HEK293 (cell line): ENCODE measurements around the gene PKP2.

Source experiments
- CTCF ChIA-PET: fragments of 350-600 bp; formaldehyde crosslinking; extraction: SDS; loops from one replicate; lab custom pipeline; 2021; ENCODE audit warnings: antibody characterized with exemption; lab: Yijun Ruan, JAX
- POLR2A ChIA-PET: fragments of 300-600 bp; formaldehyde crosslinking; extraction: SDS; loops from one replicate; lab custom pipeline; 2020; ENCODE audit warnings: antibody characterized with exemption, inconsistent platforms; lab: Yijun Ruan, JAX
- H3K27ac ChIP-seq: fragments of 200-500 bp; sonication (Bioruptor generic); 2 replicates; pipeline ENCODE4 v1.5.1; 2014; ENCODE audit warnings: low read depth, low read length, control low read depth, inconsistent platforms; ENCODE audit errors: extremely low read depth
- H3K36me3 ChIP-seq, 2 experiments: fragments of 200-500 bp in 1 of 2; sonication (Bioruptor generic) in 1 of 2; 1 replicate in 1 of 2; 2 replicates in 1 of 2; pipeline ENCODE4 v1.5.1; 2014 to 2017; ENCODE audit warnings: inconsistent platforms in 2 of 2, low read length in 2 of 2; ENCODE audit not compliant: control insufficient read depth in 2 of 2, insufficient read depth in 1 of 2
- H3K4me1 ChIP-seq: fragments of 200-500 bp; sonication (Bioruptor generic); 2 replicates; pipeline ENCODE4 v1.5.1; 2014; ENCODE audit warnings: mild to moderate bottlenecking, low read length, inconsistent platforms; ENCODE audit not compliant: control insufficient read depth, insufficient read depth
- H3K4me3 ChIP-seq: 2 replicates; pipeline ENCODE4 v1.5.1; 2011; ENCODE audit warnings: low read depth, mild to moderate bottlenecking, control low read depth, low read length, moderate library complexity
- H3K9me3 ChIP-seq: fragments of 200-500 bp; sonication (Bioruptor generic); 2 replicates; pipeline ENCODE4 v1.5.1; 2014; ENCODE audit warnings: low read depth, low read length, inconsistent platforms; ENCODE audit not compliant: control insufficient read depth, insufficient read depth
- BCL6B ChIP-seq: fragments of 450-650 bp; formaldehyde crosslinking; IDR thresholded peaks from 2 replicates; pipeline ENCODE4 v1.5.1; 2017; ENCODE audit warnings: missing biosample characterization, missing genetic modification characterization
- EGR2 ChIP-seq: fragments of 450-650 bp; formaldehyde crosslinking; IDR thresholded peaks from 2 replicates; pipeline ENCODE4 v1.5.1; 2016; ENCODE audit warnings: low read depth, missing biosample characterization, missing genetic modification characterization
- KLF17 ChIP-seq: fragments of 450-650 bp; formaldehyde crosslinking; IDR thresholded peaks from 2 replicates; pipeline ENCODE4 v1.5.1; 2016; ENCODE audit warnings: missing biosample characterization, missing genetic modification characterization
- KLF8 ChIP-seq: fragments of 450-650 bp; formaldehyde crosslinking; IDR thresholded peaks from 2 replicates; pipeline ENCODE4 v1.5.1; 2016; ENCODE audit warnings: missing biosample characterization, missing genetic modification characterization
- PRDM10 ChIP-seq: fragments of 450-650 bp; formaldehyde crosslinking; IDR thresholded peaks from 2 replicates; pipeline ENCODE4 v1.5.1; 2016; ENCODE audit warnings: missing biosample characterization, missing genetic modification characterization
- PRDM6 ChIP-seq: fragments of 450-650 bp; formaldehyde crosslinking; IDR thresholded peaks from 2 replicates; pipeline ENCODE4 v1.5.1; 2017; ENCODE audit warnings: missing biosample characterization, missing genetic modification characterization
- SETDB1 ChIP-seq: IDR thresholded peaks from one replicate; pipeline ENCODE4 v1.6.1; 2017; ENCODE audit warnings: mild to moderate bottlenecking, low read length, moderate library complexity, mixed read lengths; ENCODE audit not compliant: insufficient read length
- YY2 ChIP-seq: fragments of 450-650 bp; formaldehyde crosslinking; IDR thresholded peaks from 2 replicates; pipeline ENCODE4 v1.5.1; 2016; ENCODE audit warnings: missing biosample characterization, missing genetic modification characterization
- ZBTB44 ChIP-seq: fragments of 450-650 bp; IDR thresholded peaks from 2 replicates; pipeline ENCODE4 v1.5.1; 2018; ENCODE audit warnings: missing biosample characterization, mild to moderate bottlenecking, missing genetic modification characterization
- ZNF114 ChIP-seq: fragments of 450-650 bp; formaldehyde crosslinking; IDR thresholded peaks from 2 replicates; pipeline ENCODE4 v1.5.0; 2017; ENCODE audit warnings: missing biosample characterization, missing genetic modification characterization
- ZNF169 ChIP-seq: fragments of 450-650 bp; formaldehyde crosslinking; IDR thresholded peaks from 2 replicates; pipeline ENCODE4 v1.5.1; 2016; ENCODE audit warnings: missing biosample characterization, missing genetic modification characterization
- ZNF23 ChIP-seq: fragments of 450-650 bp; formaldehyde crosslinking; IDR thresholded peaks from 2 replicates; pipeline ENCODE4 v1.5.1; 2016; ENCODE audit warnings: missing biosample characterization, missing genetic modification characterization, borderline replicate concordance
- ZNF266 ChIP-seq: fragments of 450-650 bp; formaldehyde crosslinking; IDR thresholded peaks from 2 replicates; pipeline ENCODE4 v1.5.1; 2016; ENCODE audit warnings: missing biosample characterization, missing genetic modification characterization, low read depth
- ZNF335 ChIP-seq: fragments of 450-650 bp; formaldehyde crosslinking; conservative IDR thresholded peaks from 2 replicates; pipeline ENCODE4 v1.5.1; 2016; ENCODE audit warnings: missing biosample characterization, missing genetic modification characterization
- ZNF391 ChIP-seq: fragments of 450-650 bp; formaldehyde crosslinking; IDR thresholded peaks from 2 replicates; pipeline ENCODE4 v1.5.1; 2016; ENCODE audit warnings: low read depth, missing biosample characterization, missing genetic modification characterization, borderline replicate concordance
- ZNF571 ChIP-seq: fragments of 450-650 bp; formaldehyde crosslinking; IDR thresholded peaks from 2 replicates; pipeline ENCODE4 v1.5.0; 2017; ENCODE audit warnings: missing biosample characterization, missing genetic modification characterization
- ZNF585B ChIP-seq: fragments of 450-650 bp; formaldehyde crosslinking; IDR thresholded peaks from 2 replicates; pipeline ENCODE4 v1.5.1; 2016; ENCODE audit warnings: missing biosample characterization, missing genetic modification characterization
- ZNF658 ChIP-seq: fragments of 450-650 bp; formaldehyde crosslinking; IDR thresholded peaks from 2 replicates; pipeline ENCODE4; 2016; ENCODE audit warnings: missing biosample characterization, missing genetic modification characterization
- ZNF704 ChIP-seq: fragments of 450-650 bp; formaldehyde crosslinking; IDR thresholded peaks from 2 replicates; pipeline ENCODE4 v1.5.1; 2016; ENCODE audit warnings: missing biosample characterization, missing genetic modification characterization
- ZNF776 ChIP-seq: fragments of 450-650 bp; formaldehyde crosslinking; IDR thresholded peaks from 2 replicates; pipeline ENCODE4 v1.5.0; 2017; ENCODE audit warnings: missing biosample characterization, missing genetic modification characterization, borderline replicate concordance
- ZNF777 ChIP-seq: fragments of 450-650 bp; formaldehyde crosslinking; IDR thresholded peaks from 2 replicates; pipeline ENCODE4 v1.5.1; 2017; ENCODE audit warnings: missing biosample characterization, missing genetic modification characterization, borderline replicate concordance

PKP2 gene

GRCh38 chr12:32768518-32768917 is 128.1 kb downstream of the PKP2 start:
- no peaks in the 10 kb centered on the region for H3K4me1 ChIP-seq
- ChIA-PET POLR2A (interaction anchor here (1.4 kb wide), 1 partner anchor 13 kb away, joined by 4 read pairs; no protein-coding TSS in a partner anchor), CTCF (interaction anchor here (1.0 kb wide), 1 partner anchor 8 kb away, joined by 3 read pairs; no protein-coding TSS in a partner anchor)
- no peaks in the 10 kb centered on the region for H3K36me3 ChIP-seq
- no peak for TF ChIP-seq SETDB1
- no peak for TF ChIP-seq ZNF658 (tag by site-specific recombination)
- TF ChIP-seq ZBTB44 (tag by site-specific recombination) = no peak
- no peak for TF ChIP-seq ZNF391 (tag by site-specific recombination)
- no peak for TF ChIP-seq ZNF776
- no peak for TF ChIP-seq ZNF114 (tag by site-specific recombination)
- no peak for TF ChIP-seq BCL6B
- TF ChIP-seq EGR2 (tag by site-specific recombination) = no peak
- no peak for TF ChIP-seq ZNF23 (tag by site-specific recombination)
- TF ChIP-seq ZNF777 = no peak
- TF ChIP-seq KLF8 (tag by site-specific recombination) = no peak
- no peak for TF ChIP-seq KLF17 (tag by site-specific recombination)
- TF ChIP-seq ZNF571 (tag by site-specific recombination) = no peak
- TF ChIP-seq PRDM10 (tag by site-specific recombination) = no peak
- no peak for TF ChIP-seq ZNF585B (tag by site-specific recombination)
- TF ChIP-seq ZNF266 = no peak
- H3K27ac ChIP-seq = no peak overlapping the region
- H3K4me3 ChIP-seq = no peak overlapping the region
- H3K9me3 ChIP-seq = no peaks in the 10 kb centered on the region

- H3K4me1 ChIP-seq = no peaks in the 10 kb centered on the region
- CTCF ChIA-PET = no interaction called here
- H3K4me3 ChIP-seq = no peak overlapping the region
- POLR2A ChIA-PET = no interaction called here
- no peak overlapping the region for H3K27ac ChIP-seq
- no peaks in the 10 kb centered on the region for H3K36me3 ChIP-seq
- TF ChIP-seq ZNF335 (tag by site-specific recombination) (0 out of 2 replicates have a peak, but pooled peaks have one; percentile 33), ZNF169 (tag by site-specific recombination) (no peak), YY2 (tag by site-specific recombination) (0 out of 2 replicates have a peak, but pooled peaks have one; percentile 10), ZNF704 (no peak), PRDM6 (peak; percentile 41)
- no peaks in the 10 kb centered on the region for H3K9me3 ChIP-seq
Observed at GRCh38 chr12:32765906-32766305, 130.7 kb downstream of the PKP2 start.
